CD4-positive, CD25-positive, alpha-beta regulatory T cell (primary cell): Measurements from ENCODE around the gene HAPLN2. TPM values are rescaled to one million over a fixed set of nuclear protein-coding genes. Genes with fewer than 3 reads are reported as not detected.

Source experiments
- ATAC-seq, 2 donors: fragments of 150-1000 bp; cut with Tn5 transposase; one replicate each; pipeline ENCODE4 v1.10.0; 2021; ENCODE audit warnings: low read depth in 2 of 2, moderate number of reproducible peaks in 2 of 2, moderate library complexity in 1 of 2
- DNase-seq, 3 donors: peaks; one replicate each; pipeline versions ENCODE4 v3.0.0 to v3.0.0-alpha.2; 2012 to 2022; ENCODE audit warnings: mixed read lengths in 1 of 3
- H3K27ac ChIP-seq: one replicate; pipeline ENCODE4 v1.7.0; 2013; ENCODE audit warnings: mild to moderate bottlenecking, low read length; ENCODE audit not compliant: insufficient read depth, poor library complexity, severe bottlenecking
- H3K27me3 ChIP-seq: one replicate; pipeline ENCODE4 v1.7.0; 2013; ENCODE audit warnings: low read length; ENCODE audit not compliant: control insufficient read depth, insufficient read depth
- H3K36me3 ChIP-seq: one replicate; pipeline ENCODE4 v1.7.0; 2013; ENCODE audit warnings: mild to moderate bottlenecking, low read length, moderate library complexity; ENCODE audit not compliant: control insufficient read depth, insufficient read depth
- H3K4me1 ChIP-seq: 2 replicates; pipeline ENCODE4 v1.7.0; 2013; ENCODE audit warnings: mild to moderate bottlenecking, low read length; ENCODE audit not compliant: insufficient read depth, control insufficient read depth, poor library complexity, severe bottlenecking
- H3K4me3 ChIP-seq: one replicate; pipeline ENCODE4 v1.7.0; 2013; ENCODE audit warnings: low read depth, mild to moderate bottlenecking, low read length, moderate library complexity
- H3K9me3 ChIP-seq, 2 experiments: 1 replicate in 1 of 2; 2 replicates in 1 of 2; pipeline ENCODE4 v1.7.0; 2013; ENCODE audit warnings: low read length in 2 of 2, mild to moderate bottlenecking in 1 of 2, moderate library complexity in 1 of 2; ENCODE audit not compliant: control insufficient read depth in 2 of 2
- H3K27ac Mint-ChIP-seq, 3 donors: one replicate each; pipeline ENCODE4 v1.8.0; 2020 to 2022; ENCODE audit warnings: mild to moderate bottlenecking in 3 of 3, mixed read lengths in 3 of 3, moderate library complexity in 2 of 3
- H3K27me3 Mint-ChIP-seq: one replicate; pipeline ENCODE4 v1.8.0; 2022; ENCODE audit warnings: mild to moderate bottlenecking, mixed read lengths
- H3K36me3 Mint-ChIP-seq: one replicate; pipeline ENCODE4 v1.8.0; 2020; ENCODE audit warnings: mixed read lengths
- H3K4me1 Mint-ChIP-seq, 4 donors: one replicate each; pipeline ENCODE4 v1.8.0; 2020 to 2022; ENCODE audit warnings: mixed read lengths in 4 of 4, mild to moderate bottlenecking in 1 of 4
- H3K4me3 Mint-ChIP-seq, 4 donors: one replicate each; pipeline ENCODE4 v1.8.0; 2020 to 2022; ENCODE audit warnings: mild to moderate bottlenecking in 4 of 4, mixed read lengths in 4 of 4, moderate library complexity in 3 of 4
- H3K9me3 Mint-ChIP-seq, 7 donors: one replicate each; pipeline ENCODE4 v1.8.0; 2020 to 2022; ENCODE audit warnings: mixed read lengths in 7 of 7, mild to moderate bottlenecking in 3 of 7, moderate library complexity in 2 of 7
- polyA plus RNA-seq, 4 donors: library from polyadenylated mRNA; unstranded; fragments of 300-500 nt; fragmentation: Illumina TruSeq; gene quantifications; one replicate each; pipeline ENCODE4 v1.2.3, GENCODE V29; 2021
- total RNA-seq: library from RNA; stranded (reverse); gene quantifications from one replicate; pipeline ENCODE4 v1.2.3, GENCODE V29; 2022

The HAPLN2 gene
- total and polyA plus RNA-seq, 5 donors from 2014 or later: not detected

DNA sequence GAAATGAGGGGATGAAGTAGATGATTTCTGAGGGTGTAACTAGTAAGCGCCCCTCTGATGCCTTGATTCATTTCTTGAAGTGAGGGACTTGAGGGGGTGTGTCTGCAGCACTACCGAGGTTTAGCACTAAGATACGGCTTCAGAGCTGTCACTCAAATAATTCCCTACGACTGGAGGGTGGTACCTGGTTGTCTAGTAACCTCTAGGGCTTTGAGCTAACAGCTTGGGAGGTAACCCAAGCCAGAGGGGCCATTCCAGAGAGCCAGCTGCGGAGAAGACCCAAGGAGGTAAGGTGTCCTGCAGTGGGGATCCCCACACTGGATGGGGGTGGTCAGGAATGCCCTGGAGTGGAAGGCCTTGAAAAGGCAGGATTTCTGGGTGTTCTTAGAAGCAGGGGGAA lies 39.7 kb upstream of the HAPLN2 start, which contains the start of gene TTC24:
Gene TTC24, plus strand, starts transcription at position 252 of the 400 bp plus-strand sequence. CDS start 1,642 bp downstream, outside the sequence.
- no peaks in the 10 kb centered on the region for H3K36me3 ChIP-seq

DNA sequence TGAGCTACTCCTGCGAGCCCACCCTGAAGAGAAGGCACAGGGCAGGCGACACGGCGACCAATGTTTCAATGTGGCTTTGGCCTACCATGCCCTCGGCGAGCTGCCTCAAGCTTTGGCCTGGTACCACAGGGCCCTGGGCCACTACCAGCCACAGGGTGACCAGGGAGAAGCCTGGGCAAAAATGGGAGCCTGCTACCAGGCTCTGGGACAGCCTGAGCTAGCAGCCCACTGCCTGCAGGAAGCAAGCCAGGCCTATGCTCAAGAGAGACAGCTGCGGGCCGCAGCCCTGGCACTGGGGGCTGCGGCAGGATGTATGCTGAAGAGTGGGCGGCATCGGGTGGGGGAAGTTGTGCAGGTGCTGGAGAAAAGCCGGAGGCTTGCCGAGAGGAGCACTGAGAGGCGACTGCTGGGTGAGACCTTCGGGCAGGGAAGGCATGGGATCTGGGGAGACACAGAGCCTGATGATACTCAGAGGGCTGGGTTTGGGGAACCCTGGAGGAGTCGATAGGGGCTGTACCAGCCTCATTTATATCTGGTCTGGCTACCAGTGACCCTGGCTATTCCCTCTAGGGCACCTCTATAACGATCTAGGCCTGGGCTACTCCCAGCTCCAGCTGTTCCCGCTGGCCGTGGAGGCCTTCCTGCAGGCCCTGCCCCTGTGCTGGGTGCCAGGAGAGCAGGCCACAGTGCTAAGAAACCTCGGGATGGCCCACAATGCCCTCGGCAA lies 37.4 kb upstream of the HAPLN2 start:
- peaks cover 2 to 12% (median 8%) of the 10 kb centered on the region in 4 donors for H3K4me1 Mint-ChIP-seq
- ATAC-seq: peak; percentile 53 to 68

More for the DNA sequence above, 39.7 kb upstream of the HAPLN2 start, which contains the start of gene TTC24:
- peaks cover 6% of the 10 kb centered on the region for H3K27me3 Mint-ChIP-seq
- H3K4me3 Mint-ChIP-seq: no peak within 1 kb of the TSS
- H3K36me3 Mint-ChIP-seq: no peaks in the 10 kb centered on the region
- Histone ChIP-seq H3K27me3 (peaks cover 2% of the 10 kb centered on the region), H3K27ac (no peak within 1 kb of the TSS), H3K4me1 (peaks cover 5% of the 10 kb centered on the region), H3K9me3 (no peaks in the 10 kb centered on the region), H3K4me3 (no peak within 1 kb of the TSS)
- no peak for ATAC-seq
- no peak for DNase-seq
- H3K27ac Mint-ChIP-seq: peak within 1 kb of the TSS in 1 of 3 donors; percentile 32
- H3K4me1 Mint-ChIP-seq: peaks cover 2 to 12% (median 8%) of the 10 kb centered on the region in 4 donors
- H3K9me3 Mint-ChIP-seq: no peaks in the 10 kb centered on the region

DNA sequence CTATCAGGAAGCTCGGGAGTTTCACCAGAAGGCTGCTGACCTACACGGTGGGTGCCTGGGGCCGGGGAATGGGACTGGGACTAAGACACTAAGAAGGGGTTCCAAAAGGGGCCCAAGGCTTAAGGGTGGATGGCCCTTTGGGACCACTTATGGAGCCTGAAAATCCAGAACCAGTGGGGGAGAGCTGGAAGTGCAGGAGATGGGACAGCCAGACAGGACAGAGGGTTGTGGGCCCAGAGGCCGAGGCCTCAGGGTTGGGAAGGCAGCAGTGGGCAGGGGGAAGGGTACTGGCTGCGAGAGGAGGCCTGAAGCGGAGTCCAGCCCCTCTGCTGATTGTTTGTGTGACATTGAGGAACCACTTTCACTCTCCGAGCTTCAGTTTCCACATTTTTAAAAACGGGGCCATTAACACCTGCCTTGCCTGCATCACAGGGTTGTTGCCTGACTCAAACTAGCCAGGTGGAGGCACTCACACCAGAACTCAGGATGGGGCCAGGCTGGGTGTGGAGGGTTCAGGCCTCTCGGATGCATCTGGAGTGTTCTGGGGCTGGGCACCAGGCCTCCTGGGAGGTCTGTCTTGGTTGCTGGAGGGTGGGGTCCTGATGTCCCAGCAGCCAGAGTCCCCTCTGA lies 36.7 kb upstream of the HAPLN2 start:
- no peaks in the 10 kb centered on the region for H3K27me3 Mint-ChIP-seq
- H3K4me1 Mint-ChIP-seq: peaks cover 2 to 12% (median 8%) of the 10 kb centered on the region in 4 donors
- H3K36me3 ChIP-seq: no peaks in the 10 kb centered on the region
- H3K36me3 Mint-ChIP-seq: no peaks in the 10 kb centered on the region
- ATAC-seq (no peak), DNase-seq (peak in 1 of 3 donors; percentile 37)
- peak overlapping the region; percentile 88 to 93 (median 89) for H3K27ac Mint-ChIP-seq
- no peaks in the 10 kb centered on the region for H3K9me3 ChIP-seq
- H3K9me3 Mint-ChIP-seq: no peaks in the 10 kb centered on the region
- H3K4me3 Mint-ChIP-seq: peak overlapping the region; percentile 57 to 88 (median 77)
- H3K4me3 ChIP-seq: no peak overlapping the region
- H3K27me3 ChIP-seq: no peaks in the 10 kb centered on the region
- no peak overlapping the region for H3K27ac ChIP-seq
- H3K4me1 ChIP-seq: peaks cover 5% of the 10 kb centered on the region

More for the DNA sequence above, 37.4 kb upstream of the HAPLN2 start:
- Histone ChIP-seq H3K36me3 (no peaks in the 10 kb centered on the region), H3K4me3 (no peak overlapping the region), H3K4me1 (peaks cover 5% of the 10 kb centered on the region), H3K9me3 (no peaks in the 10 kb centered on the region), H3K27me3 (no peaks in the 10 kb centered on the region), H3K27ac (no peak overlapping the region)
- peak in 1 of 3 donors; percentile 65 for DNase-seq
- Mint-ChIP-seq H3K9me3 (no peaks in the 10 kb centered on the region), H3K4me3 (peak overlapping the region; percentile 81 to 88 (median 84)), H3K27ac (peak overlapping the region; percentile 88 to 93 (median 89)), H3K36me3 (no peaks in the 10 kb centered on the region), H3K27me3 (no peaks in the 10 kb centered on the region)

DNA sequence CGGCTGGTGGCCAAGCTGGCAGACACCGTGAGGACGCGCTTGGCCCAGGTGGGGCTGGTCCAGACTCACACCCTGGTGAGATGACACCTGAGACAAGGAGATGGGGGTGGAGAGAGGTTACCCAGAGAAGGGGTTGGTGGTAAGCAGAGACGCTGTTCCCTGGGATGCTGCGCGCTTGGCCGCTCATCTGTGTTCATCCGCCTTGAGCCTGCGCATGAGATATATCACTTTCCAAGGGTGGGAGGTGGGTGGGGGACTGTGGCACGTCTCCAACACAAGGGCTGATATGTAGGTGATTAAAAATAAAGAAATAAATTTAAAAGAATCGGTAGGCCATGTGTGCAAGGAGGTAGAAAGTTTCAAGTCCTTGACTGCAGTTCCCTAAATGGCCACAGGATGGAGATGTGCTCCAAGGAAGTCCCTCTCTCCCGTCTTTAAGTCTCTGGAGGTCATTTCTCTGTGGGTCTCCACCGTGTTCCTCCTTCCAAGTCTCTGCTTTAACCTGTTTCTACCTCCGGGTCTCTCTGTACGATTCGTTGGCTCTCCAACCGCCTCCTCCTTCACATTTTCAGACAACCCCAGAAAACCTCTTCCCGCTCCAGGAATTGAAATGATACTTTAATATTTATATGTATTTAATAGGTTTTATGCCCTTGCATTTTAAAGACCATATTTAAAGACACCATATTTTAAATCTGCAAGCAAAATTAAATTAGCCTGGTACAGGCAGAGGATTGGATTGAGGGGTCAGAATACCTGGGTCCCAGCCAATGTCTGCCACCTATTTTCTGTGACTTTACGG lies 35.2 kb upstream of the HAPLN2 start:
- DNase-seq (peak; percentile 61 to 89 (median 72)), ATAC-seq (peak; percentile 48 to 53)
- no peaks in the 10 kb centered on the region for H3K9me3 Mint-ChIP-seq
- peak overlapping the region in 2 of 4 donors; percentile 7 to 79 for H3K4me3 Mint-ChIP-seq
- H3K9me3 ChIP-seq: no peaks in the 10 kb centered on the region
- peak overlapping the region in 2 of 3 donors; percentile 51 to 52 for H3K27ac Mint-ChIP-seq
- H3K27ac ChIP-seq: no peak overlapping the region
- no peaks in the 10 kb centered on the region for H3K27me3 Mint-ChIP-seq
- H3K4me1 ChIP-seq: peaks cover 5% of the 10 kb centered on the region
- no peaks in the 10 kb centered on the region for H3K36me3 ChIP-seq
- H3K27me3 ChIP-seq: no peaks in the 10 kb centered on the region
- H3K4me3 ChIP-seq: no peak overlapping the region
- H3K4me1 Mint-ChIP-seq: peaks cover 2 to 12% (median 8%) of the 10 kb centered on the region in 4 donors
- H3K36me3 Mint-ChIP-seq: no peaks in the 10 kb centered on the region

DNA sequence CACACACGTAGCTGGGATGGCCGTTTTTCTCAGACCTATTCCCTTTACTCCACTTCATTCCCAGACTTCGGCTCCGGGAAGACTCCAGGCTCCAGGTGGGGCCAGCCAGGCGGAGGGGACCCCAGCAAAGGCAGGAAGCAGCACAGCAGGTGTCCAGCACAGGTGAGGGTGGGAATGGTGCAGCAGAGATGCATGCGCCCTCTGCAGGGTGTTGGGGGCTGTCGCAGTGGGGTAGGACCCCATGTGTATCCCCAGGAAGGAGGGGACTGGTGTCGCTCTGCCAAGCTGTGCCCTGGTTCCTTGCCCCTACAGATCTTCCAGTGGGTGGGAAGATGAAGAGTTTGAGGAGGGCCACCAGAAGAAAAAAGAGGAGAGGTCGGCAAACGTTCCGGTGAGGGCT lies 34.4 kb upstream of the HAPLN2 start:
- peaks cover 2 to 12% (median 8%) of the 10 kb centered on the region in 4 donors for H3K4me1 Mint-ChIP-seq
- no peak overlapping the region for H3K27ac Mint-ChIP-seq
- ATAC-seq (no peak), DNase-seq (no peak)
- Histone ChIP-seq H3K4me3 (no peak overlapping the region), H3K27ac (no peak overlapping the region), H3K36me3 (no peaks in the 10 kb centered on the region), H3K4me1 (peaks cover 5% of the 10 kb centered on the region), H3K9me3 (no peaks in the 10 kb centered on the region), H3K27me3 (no peaks in the 10 kb centered on the region)
- no peaks in the 10 kb centered on the region for H3K27me3 Mint-ChIP-seq
- H3K9me3 Mint-ChIP-seq: no peaks in the 10 kb centered on the region
- H3K36me3 Mint-ChIP-seq: no peaks in the 10 kb centered on the region
- no peak overlapping the region for H3K4me3 Mint-ChIP-seq

DNA sequence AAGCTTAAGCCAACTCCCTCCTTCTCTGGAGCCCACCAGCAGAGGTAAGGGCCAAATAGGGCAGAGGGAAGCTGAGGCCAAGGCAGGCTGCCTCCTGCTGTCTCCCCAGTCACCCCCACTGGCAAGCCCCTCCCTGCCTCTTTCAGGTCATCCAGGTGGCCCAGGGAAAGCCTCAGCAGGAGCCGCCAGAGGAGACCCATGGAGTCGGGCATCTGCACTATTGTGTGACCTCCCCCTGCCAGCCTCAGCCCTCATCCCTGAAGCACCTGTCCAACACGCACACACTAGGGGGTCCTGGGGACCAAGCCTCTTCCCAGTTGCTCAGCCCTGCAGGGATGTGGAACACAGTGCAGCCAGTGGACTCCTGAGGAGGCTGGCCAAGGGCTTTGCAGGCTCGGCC lies 32.9 kb upstream of the HAPLN2 start:
- ATAC-seq (no peak), DNase-seq (no peak)
- Mint-ChIP-seq H3K27me3 (no peaks in the 10 kb centered on the region), H3K27ac (no peak overlapping the region), H3K36me3 (no peaks in the 10 kb centered on the region), H3K4me3 (no peak overlapping the region), H3K9me3 (no peaks in the 10 kb centered on the region), H3K4me1 (peaks cover 5 to 21% (median 13%) of the 10 kb centered on the region in 4 donors)
- Histone ChIP-seq H3K27ac (no peak overlapping the region), H3K9me3 (no peaks in the 10 kb centered on the region), H3K27me3 (no peaks in the 10 kb centered on the region), H3K4me3 (no peak overlapping the region), H3K36me3 (no peaks in the 10 kb centered on the region), H3K4me1 (peaks cover 8% of the 10 kb centered on the region)

DNA sequence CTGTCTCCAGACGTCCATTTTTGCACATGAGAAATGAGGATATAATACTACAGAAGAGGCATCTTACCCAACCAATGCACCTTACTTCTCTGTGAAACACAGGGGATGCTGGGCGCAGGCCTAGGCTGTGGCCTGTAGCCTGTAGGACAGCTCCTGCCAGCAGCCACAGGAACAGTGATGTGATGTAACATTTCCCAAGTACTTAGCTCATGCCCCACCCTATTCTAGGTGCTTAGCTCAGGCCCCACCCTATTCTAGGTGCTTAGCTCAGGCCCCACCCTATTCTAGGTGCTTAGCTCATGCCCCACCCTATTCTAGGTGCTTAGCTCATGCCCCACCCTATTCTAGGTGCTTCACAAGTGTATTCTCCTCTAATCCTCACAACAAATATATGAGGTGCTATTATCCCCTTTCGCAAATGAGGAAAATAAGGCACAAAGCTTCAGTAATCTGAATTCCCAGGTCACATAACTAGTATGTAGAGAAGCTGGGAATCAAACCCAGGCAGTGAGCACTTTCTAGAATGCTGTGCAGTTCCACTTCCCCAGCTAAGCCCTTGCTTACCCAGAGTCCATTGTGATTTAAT lies 32.2 kb upstream of the HAPLN2 start:
- H3K27ac Mint-ChIP-seq: peak overlapping the region in 1 of 3 donors; percentile 48
- H3K36me3 Mint-ChIP-seq: no peaks in the 10 kb centered on the region
- Histone ChIP-seq H3K27me3 (no peaks in the 10 kb centered on the region), H3K4me3 (no peak overlapping the region), H3K4me1 (peaks cover 12% of the 10 kb centered on the region), H3K9me3 (no peaks in the 10 kb centered on the region), H3K36me3 (no peaks in the 10 kb centered on the region), H3K27ac (no peak overlapping the region)
- H3K9me3 Mint-ChIP-seq: no peaks in the 10 kb centered on the region
- ATAC-seq (no peak), DNase-seq (no peak)
- peaks cover 5 to 20% (median 13%) of the 10 kb centered on the region in 4 donors for H3K4me1 Mint-ChIP-seq
- H3K27me3 Mint-ChIP-seq: no peaks in the 10 kb centered on the region
- peak overlapping the region in 1 of 4 donors; percentile 40 for H3K4me3 Mint-ChIP-seq
